GM18508 (cell line): ENCODE results near the gene ADD1.

Experiments
- ATAC-seq: cut with Tn5 transposase; IDR thresholded peaks from one replicate; pipeline ENCODE4 v1.9.1; 2021; ENCODE audit warnings: moderate number of reproducible peaks; ENCODE audit not compliant: insufficient read depth, unreplicated experiment

ADD1 gene

DNA sequence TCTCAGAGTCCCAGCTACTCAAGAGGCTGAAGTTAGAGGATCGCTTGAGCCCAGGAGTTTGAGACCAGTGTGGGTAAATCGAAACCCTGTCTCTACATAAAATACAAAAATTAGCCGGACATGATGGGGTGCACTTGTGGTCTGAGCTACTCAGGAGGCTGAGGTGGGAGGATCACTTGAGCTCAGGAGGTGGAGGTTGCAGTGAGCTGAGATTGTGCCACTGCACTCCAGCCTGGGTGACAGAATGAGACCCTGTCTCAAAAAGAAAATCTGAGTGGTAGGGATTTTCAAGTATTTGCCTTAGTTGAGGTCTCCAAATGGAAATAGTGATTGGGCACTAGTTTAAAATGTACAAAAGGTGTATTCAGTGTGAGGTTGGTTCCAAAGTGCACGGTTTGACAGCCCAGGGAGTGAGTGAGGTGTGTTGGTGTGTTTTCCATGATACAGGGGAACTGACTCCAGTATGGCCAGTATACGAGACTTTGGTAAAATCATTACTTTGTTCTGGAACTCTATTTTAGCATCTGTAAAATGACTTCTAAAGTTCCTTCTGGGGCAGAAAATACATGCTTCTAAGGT is 13.8 kb downstream of the ADD1 start:
- no peak for ATAC-seq

GRCh38 chr4:2858451-2859217 is 15.0 kb downstream of the ADD1 start:
- ATAC-seq = no peak

- ATAC-seq = no peak
Measured at GRCh38 chr4:2859514-2859913, 15.9 kb downstream of the ADD1 start.

- no peak for ATAC-seq
Measured at GRCh38 chr4:2860391-2861348, 17.0 kb downstream of the ADD1 start.

GRCh38 chr4:2861631-2862436 is 18.2 kb downstream of the ADD1 start:
- no peak for ATAC-seq

- no peak for ATAC-seq
Measured at GRCh38 chr4:2862528-2862927, 18.9 kb downstream of the ADD1 start.

GRCh38 chr4:2863649-2864048 is 20.0 kb downstream of the ADD1 start:
- ATAC-seq = no peak

DNA sequence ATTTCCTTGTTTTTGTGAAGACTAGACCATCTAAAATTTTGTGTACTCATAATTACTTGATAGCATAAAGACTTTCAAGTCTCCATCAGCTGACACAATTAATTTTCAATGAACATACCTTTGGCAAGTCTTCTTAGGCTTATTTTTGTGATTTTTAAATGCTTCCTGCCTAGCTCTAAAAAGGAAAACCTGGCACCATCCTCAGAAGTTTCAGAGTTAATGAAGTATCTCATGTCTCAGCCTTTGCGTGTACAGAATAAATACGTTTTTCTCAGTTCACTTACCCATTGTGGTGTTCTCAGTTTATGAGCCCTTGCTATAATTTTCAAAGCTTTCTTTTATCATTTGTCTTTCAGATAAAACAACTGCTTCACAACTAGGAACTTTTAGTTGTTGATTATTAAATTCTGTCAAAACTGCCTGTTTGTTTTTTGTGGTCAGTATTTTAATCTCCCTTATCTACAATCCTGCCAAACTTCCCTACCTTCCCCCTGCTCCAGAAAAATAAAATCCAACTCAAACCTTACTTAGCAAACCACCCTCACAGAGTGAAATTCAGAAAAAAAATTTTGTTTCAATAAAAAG is 21.6 kb downstream of the ADD1 start:
- no peak for ATAC-seq

GRCh38 chr4:2866160-2866861 is 22.7 kb downstream of the ADD1 start:
- ATAC-seq = no peak

DNA sequence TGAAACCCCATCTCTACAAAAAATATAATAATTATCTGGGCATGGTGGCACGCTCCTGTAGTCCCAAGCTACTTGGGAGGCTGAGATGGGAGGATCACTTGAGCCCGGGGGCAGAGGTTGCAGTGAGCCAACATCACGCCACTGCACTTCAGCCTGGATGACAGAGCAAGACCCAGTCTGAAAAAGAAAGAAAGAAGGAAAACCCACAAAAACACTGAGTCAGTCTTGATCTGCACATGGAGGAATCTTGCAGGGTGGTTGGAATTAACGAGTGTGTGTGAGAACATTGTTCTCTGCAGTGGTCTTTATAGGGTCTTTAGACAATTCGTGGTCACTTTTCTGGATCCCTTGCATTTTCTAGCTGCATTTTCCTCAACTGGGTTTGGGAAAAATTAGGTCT is 23.2 kb downstream of the ADD1 start:
- no peak for ATAC-seq

DNA sequence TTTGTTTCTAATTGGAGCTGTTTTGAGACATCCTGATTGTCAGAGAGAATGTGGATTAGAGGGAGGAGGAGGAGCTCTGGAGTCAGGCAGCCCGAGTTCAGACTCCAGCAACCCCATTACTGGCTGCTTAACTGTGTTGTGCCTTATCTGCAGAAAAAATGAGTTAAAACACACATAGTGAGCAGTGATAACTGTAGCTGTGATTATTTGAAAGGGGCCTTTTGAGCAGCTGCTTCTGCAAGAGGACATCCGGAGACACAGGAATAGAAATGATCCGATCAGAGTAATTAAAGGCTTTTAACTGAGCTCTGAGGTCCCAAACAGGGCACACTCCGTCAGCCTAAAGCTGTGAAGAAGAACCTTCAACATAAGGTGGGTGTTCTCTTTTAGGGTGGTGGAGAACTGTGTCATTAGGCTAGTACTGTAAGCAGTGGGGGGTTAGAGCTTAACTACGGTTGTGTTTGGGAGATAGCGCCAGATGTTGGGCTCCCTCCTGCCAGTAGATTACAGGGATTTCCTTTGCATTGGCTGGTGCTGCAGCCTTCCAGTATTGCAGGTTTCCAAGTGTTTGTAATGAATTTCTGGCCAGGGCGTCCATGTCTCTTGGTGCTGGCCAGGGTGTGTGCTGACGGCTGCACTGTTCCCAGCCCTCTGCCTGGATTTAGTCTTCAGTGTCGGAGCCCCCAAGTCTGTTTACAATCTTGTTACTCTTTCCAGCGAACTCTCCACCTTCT is 24.3 kb downstream of the ADD1 start:
- ATAC-seq = no peak

DNA sequence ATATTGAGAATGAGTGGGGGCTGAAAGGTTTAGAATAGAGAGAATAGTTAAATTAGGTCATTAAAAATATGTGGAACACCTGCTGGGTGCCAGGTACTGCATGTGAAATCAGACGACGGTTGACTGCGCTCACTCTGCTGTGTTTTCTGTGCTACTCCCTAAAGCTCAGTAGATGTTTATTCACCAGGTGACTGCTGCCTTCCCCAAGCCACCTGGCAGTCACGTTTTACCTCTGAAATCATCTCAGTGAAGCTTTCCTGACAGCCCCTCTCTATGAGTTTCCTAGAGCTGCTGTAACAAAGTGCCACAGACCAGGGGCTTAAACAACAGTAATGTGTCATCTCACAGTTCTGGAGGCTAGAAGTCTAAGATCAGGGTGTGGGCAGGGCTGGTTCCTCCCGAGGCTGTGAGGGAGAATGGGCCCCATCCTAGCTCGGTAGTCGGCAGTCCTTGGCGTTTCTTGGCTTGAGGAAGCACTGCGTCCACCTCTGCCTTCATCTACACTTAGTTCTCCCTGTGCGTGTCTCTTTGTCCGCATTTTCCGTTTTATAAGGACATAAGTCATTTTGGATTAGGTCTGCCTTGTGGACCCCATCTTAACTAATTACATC is 25.3 kb downstream of the ADD1 start:
- no peak for ATAC-seq

DNA sequence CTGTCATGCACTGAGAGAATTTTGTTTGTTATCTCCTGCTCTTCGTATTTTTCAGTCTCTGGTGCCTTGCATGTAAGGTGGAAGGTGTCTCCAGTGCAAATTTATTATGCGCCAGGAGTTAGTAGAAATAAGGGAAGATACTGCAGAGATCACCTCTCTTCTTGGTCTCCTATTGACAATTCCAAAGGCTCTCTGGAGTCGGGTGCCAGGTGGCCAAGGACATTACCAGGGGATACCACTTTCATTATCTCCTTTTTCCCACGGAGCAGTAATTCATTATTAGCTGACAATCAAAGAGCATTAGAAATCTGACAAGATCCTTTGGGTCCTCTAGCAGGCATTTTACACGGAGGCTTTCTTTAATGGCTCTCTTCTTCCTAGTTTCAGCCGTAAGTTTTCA is 26.0 kb downstream of the ADD1 start:
- ATAC-seq = no peak

GRCh38 chr4:2870082-2870481 is 26.4 kb downstream of the ADD1 start:
- no peak for ATAC-seq

DNA sequence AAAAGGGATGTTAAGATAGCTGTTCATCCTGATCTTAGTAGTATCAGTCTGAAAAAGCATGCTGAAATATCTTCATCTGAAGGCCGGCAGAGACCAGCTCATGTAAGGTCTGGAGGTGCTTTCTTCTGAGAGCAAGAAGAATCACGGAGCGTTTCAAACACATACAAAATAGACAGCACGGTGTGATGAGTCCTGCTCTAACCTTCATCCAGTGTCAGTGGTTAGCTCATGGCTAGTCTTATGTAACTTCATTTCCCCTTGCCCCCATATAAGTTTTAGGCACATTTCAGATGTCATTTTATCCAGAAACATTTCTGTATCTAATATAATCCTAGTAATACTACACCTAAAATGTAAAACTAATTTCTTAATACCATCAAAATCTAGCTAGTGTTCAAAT is 27.8 kb downstream of the ADD1 start:
- ATAC-seq = no peak

DNA sequence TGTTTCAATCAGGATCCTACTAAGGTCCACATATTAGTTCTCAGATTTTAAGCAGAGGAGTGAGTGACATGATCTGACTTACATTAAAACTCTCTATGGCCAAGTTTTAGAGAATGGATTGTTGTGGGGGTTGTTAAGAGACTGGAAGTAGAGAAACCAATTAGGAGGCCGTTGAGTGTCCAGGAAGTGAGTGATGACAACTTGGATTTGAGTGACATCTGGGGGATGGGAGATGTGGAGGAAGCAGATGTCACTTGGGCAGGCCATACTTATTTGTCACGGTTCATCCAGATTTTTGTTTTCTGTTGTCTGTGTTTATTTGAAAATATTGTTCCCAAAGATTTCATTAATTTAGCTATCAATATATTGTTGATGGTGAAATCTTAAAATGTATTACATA is 28.3 kb downstream of the ADD1 start:
- no peak for ATAC-seq

DNA sequence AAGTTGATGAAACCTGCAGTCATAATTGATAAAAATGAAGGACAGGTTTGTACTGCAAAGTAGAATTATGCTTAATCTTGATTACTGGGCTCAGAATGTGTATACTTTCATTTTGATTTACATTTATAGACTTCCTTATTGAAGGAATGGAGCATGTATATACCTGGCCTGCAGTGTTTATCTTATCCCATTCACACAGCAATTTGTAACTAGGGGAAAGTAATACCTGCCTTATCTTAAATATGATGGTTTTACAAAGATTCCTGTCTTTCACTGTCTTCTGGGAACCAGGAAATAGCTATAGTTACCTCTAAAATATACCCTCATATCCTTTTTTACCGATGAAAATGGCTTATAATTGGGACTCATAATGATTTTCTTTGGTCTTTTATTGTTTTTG is 29.7 kb downstream of the ADD1 start:
- ATAC-seq = no peak

GRCh38 chr4:2874861-2875260 is 31.2 kb downstream of the ADD1 start:
- no peak for ATAC-seq
